Keratinocyte (primary cell): Measurements from ENCODE around the gene AKR1C1.
"Not testable (repeated sequence)": the region's sequence is repeated elsewhere in the genome, so short reads cannot be mapped to it uniquely, and the experiment has no call there.

Source experiments
- EZH2 ChIP-seq: IDR thresholded peaks from one replicate; pipeline ENCODE4 v1.6.1; 2012; ENCODE audit warnings: inconsistent platforms, mild to moderate bottlenecking, low read length, moderate library complexity
- TF ChIP-seq, protein P1 (sequence below), 3 experiments: IDR thresholded peaks in 1 of 3; conservative IDR thresholded peaks in 1 of 3; optimal IDR thresholded peaks in 1 of 3; 2 replicates in 2 of 3; 3 replicates in 1 of 3; pipeline versions ENCODE3 to v1.5.1; 2011; ENCODE audit warnings: low read length in 3 of 3, mild to moderate bottlenecking in 3 of 3, moderate library complexity in 2 of 3, control low read depth in 1 of 3, inconsistent platforms in 1 of 3; ENCODE audit not compliant: insufficient read depth in 2 of 3; ENCODE audit errors: extremely low read depth in 1 of 3

DNA sequence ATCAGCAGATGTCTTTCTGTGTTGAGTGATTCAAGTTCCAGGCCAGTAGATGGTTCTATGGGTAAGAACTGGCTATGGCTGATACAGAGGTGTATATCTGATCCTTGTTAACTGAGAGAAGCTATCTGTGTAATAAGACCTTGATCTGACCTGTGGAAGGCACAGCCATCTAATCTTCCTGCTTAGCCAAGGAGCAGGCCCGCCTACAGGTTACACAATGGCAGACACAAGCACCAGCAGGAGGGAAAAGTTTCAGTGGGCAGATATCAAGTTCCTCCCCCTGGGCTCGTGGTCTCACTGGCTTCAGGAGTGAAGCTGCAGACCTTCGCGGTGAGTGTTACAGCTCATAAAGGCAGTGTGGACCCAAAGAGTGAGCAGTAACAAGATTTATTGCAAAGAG lies 68.4 kb downstream of the AKR1C1 start:
- TF ChIP-seq, protein P1, sequence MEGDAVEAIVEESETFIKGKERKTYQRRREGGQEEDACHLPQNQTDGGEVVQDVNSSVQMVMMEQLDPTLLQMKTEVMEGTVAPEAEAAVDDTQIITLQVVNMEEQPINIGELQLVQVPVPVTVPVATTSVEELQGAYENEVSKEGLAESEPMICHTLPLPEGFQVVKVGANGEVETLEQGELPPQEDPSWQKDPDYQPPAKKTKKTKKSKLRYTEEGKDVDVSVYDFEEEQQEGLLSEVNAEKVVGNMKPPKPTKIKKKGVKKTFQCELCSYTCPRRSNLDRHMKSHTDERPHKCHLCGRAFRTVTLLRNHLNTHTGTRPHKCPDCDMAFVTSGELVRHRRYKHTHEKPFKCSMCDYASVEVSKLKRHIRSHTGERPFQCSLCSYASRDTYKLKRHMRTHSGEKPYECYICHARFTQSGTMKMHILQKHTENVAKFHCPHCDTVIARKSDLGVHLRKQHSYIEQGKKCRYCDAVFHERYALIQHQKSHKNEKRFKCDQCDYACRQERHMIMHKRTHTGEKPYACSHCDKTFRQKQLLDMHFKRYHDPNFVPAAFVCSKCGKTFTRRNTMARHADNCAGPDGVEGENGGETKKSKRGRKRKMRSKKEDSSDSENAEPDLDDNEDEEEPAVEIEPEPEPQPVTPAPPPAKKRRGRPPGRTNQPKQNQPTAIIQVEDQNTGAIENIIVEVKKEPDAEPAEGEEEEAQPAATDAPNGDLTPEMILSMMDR (optimal IDR thresholded peaks at IDR 0.05 in 1 of 3, IDR thresholded peaks at IDR 0.05 in 1 of 3, conservative IDR thresholded peaks at IDR 0.05 in 1 of 3; ENCODE audit: extremely low read depth in 1 of 3, insufficient read depth in 2 of 3, low read length in 3 of 3), result not testable (repeated sequence)
- not testable (repeated sequence) for TF ChIP-seq EZH2
